HEK293 (cell line): ENCODE results near the gene CHCHD1.

Experiments
- CTCF ChIA-PET: fragments of 350-600 bp; formaldehyde crosslinking; extraction: SDS; loops from one replicate; lab custom pipeline; 2021; ENCODE audit warnings: antibody characterized with exemption; lab: Yijun Ruan, JAX
- POLR2A ChIA-PET: fragments of 300-600 bp; formaldehyde crosslinking; extraction: SDS; loops from one replicate; lab custom pipeline; 2020; ENCODE audit warnings: antibody characterized with exemption, inconsistent platforms; lab: Yijun Ruan, JAX
- H3K27ac ChIP-seq: fragments of 200-500 bp; sonication (Bioruptor generic); 2 replicates; pipeline ENCODE4 v1.5.1; 2014; ENCODE audit warnings: low read depth, low read length, control low read depth, inconsistent platforms; ENCODE audit errors: extremely low read depth
- H3K36me3 ChIP-seq, 2 experiments: fragments of 200-500 bp in 1 of 2; sonication (Bioruptor generic) in 1 of 2; 1 replicate in 1 of 2; 2 replicates in 1 of 2; pipeline ENCODE4 v1.5.1; 2014 to 2017; ENCODE audit warnings: inconsistent platforms in 2 of 2, low read length in 2 of 2; ENCODE audit not compliant: control insufficient read depth in 2 of 2, insufficient read depth in 1 of 2
- H3K4me1 ChIP-seq: fragments of 200-500 bp; sonication (Bioruptor generic); 2 replicates; pipeline ENCODE4 v1.5.1; 2014; ENCODE audit warnings: mild to moderate bottlenecking, low read length, inconsistent platforms; ENCODE audit not compliant: control insufficient read depth, insufficient read depth
- H3K4me3 ChIP-seq: 2 replicates; pipeline ENCODE4 v1.5.1; 2011; ENCODE audit warnings: low read depth, mild to moderate bottlenecking, control low read depth, low read length, moderate library complexity
- H3K9me3 ChIP-seq: fragments of 200-500 bp; sonication (Bioruptor generic); 2 replicates; pipeline ENCODE4 v1.5.1; 2014; ENCODE audit warnings: low read depth, low read length, inconsistent platforms; ENCODE audit not compliant: control insufficient read depth, insufficient read depth
- FEZF1 ChIP-seq: fragments of 450-650 bp; formaldehyde crosslinking; IDR thresholded peaks from 2 replicates; pipeline ENCODE4 v1.5.1; 2016; ENCODE audit warnings: missing biosample characterization, missing genetic modification characterization
- HOXD13 ChIP-seq: sonication (generic); formaldehyde crosslinking; IDR thresholded peaks from 2 replicates; pipeline ENCODE4 v1.8.0; 2022; ENCODE audit warnings: missing genetic modification reagents, borderline replicate concordance
- KLF8 ChIP-seq: fragments of 450-650 bp; formaldehyde crosslinking; IDR thresholded peaks from 2 replicates; pipeline ENCODE4 v1.5.1; 2016; ENCODE audit warnings: missing biosample characterization, missing genetic modification characterization
- MZF1 ChIP-seq: fragments of 450-650 bp; formaldehyde crosslinking; IDR thresholded peaks from 2 replicates; pipeline ENCODE4 v1.5.1; 2017; ENCODE audit warnings: missing biosample characterization, missing genetic modification characterization, borderline replicate concordance
- OSR2 ChIP-seq: fragments of 450-650 bp; formaldehyde crosslinking; IDR thresholded peaks from 2 replicates; pipeline ENCODE4 v1.5.1; 2016; ENCODE audit warnings: missing biosample characterization, missing genetic modification characterization
- SP2 ChIP-seq: fragments of 450-650 bp; formaldehyde crosslinking; IDR thresholded peaks from 2 replicates; pipeline ENCODE4 v1.5.1; 2016; ENCODE audit warnings: missing biosample characterization, missing genetic modification characterization
- ZBTB17 ChIP-seq: fragments of 450-650 bp; formaldehyde crosslinking; IDR thresholded peaks from 2 replicates; pipeline ENCODE4 v1.5.1; 2016; ENCODE audit warnings: missing biosample characterization, missing genetic modification characterization
- ZNF10 ChIP-seq: fragments of 450-650 bp; formaldehyde crosslinking; IDR thresholded peaks from 2 replicates; pipeline ENCODE4 v1.5.1; 2017; ENCODE audit warnings: missing biosample characterization, missing genetic modification characterization
- ZNF121 ChIP-seq: fragments of 450-650 bp; formaldehyde crosslinking; IDR thresholded peaks from 2 replicates; pipeline ENCODE4 v1.5.1; 2016; ENCODE audit warnings: missing biosample characterization, missing genetic modification characterization
- ZNF521 ChIP-seq: fragments of 450-650 bp; formaldehyde crosslinking; IDR thresholded peaks from 2 replicates; pipeline ENCODE4 v1.5.1; 2017; ENCODE audit warnings: missing biosample characterization, mild to moderate bottlenecking, missing genetic modification characterization
- TF ChIP-seq, protein P1 (sequence below): fragments of 450-650 bp; formaldehyde crosslinking; IDR thresholded peaks from 2 replicates; pipeline ENCODE4 v1.5.1; 2016; ENCODE audit warnings: missing biosample characterization, missing genetic modification characterization
- TF ChIP-seq, protein P2 (sequence below): fragments of 450-650 bp; formaldehyde crosslinking; IDR thresholded peaks from 2 replicates; pipeline ENCODE4 v1.5.0; 2017; ENCODE audit warnings: missing biosample characterization, missing genetic modification characterization, borderline replicate concordance
- TF ChIP-seq, protein P3 (sequence below): fragments of 450-650 bp; formaldehyde crosslinking; IDR thresholded peaks from 2 replicates; pipeline ENCODE4 v1.5.1; 2016; ENCODE audit warnings: missing biosample characterization, missing genetic modification characterization
- TF ChIP-seq, protein P4 (sequence below): fragments of 450-650 bp; formaldehyde crosslinking; IDR thresholded peaks from 2 replicates; pipeline ENCODE4 v1.5.1; 2016; ENCODE audit warnings: missing biosample characterization, missing genetic modification characterization
- TF ChIP-seq, protein P5 (sequence below): fragments of 450-650 bp; formaldehyde crosslinking; IDR thresholded peaks from 2 replicates; pipeline ENCODE4 v1.5.1; 2016; ENCODE audit warnings: missing biosample characterization, missing genetic modification characterization

CHCHD1 gene

DNA sequence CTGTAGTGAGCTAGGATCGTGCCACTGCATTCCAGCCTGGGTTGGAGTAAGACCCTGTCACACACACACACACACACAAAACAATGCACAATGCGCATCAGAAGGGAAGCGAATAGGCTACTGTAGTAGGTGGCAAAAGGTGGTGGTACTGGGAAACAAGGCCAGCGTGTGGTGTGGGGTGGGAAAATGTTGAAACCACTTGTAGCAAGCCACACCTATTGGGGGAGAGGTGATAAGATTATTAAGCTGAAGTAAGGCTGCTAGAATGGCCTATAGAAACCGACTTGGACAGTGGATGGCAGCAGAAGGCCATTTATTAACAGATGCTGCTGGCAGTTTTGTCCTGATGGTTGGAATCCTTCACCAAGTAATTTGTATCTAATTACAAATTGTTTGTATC lies 7.2 kb upstream of the CHCHD1 start (continued):
- peak; percentile 79; the same call in 1 of the 2 replicates for TF ChIP-seq ZNF10 (tag by site-specific recombination)
- peak; percentile 29; the same call in 1 of the 2 replicates for TF ChIP-seq OSR2 (tag by site-specific recombination)
- TF ChIP-seq, protein P1, sequence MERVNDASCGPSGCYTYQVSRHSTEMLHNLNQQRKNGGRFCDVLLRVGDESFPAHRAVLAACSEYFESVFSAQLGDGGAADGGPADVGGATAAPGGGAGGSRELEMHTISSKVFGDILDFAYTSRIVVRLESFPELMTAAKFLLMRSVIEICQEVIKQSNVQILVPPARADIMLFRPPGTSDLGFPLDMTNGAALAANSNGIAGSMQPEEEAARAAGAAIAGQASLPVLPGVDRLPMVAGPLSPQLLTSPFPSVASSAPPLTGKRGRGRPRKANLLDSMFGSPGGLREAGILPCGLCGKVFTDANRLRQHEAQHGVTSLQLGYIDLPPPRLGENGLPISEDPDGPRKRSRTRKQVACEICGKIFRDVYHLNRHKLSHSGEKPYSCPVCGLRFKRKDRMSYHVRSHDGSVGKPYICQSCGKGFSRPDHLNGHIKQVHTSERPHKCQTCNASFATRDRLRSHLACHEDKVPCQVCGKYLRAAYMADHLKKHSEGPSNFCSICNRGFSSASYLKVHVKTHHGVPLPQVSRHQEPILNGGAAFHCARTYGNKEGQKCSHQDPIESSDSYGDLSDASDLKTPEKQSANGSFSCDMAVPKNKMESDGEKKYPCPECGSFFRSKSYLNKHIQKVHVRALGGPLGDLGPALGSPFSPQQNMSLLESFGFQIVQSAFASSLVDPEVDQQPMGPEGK (tag by site-specific recombination), result 0 out of 2 replicates have a peak, but pooled peaks have one; percentile 44
- no peak for TF ChIP-seq HOXD13 (CRISPR knock-in tag)
- 0 out of 2 replicates have a peak, but pooled peaks have one; percentile 37 for TF ChIP-seq KLF8 (tag by site-specific recombination)
- TF ChIP-seq, protein P2, sequence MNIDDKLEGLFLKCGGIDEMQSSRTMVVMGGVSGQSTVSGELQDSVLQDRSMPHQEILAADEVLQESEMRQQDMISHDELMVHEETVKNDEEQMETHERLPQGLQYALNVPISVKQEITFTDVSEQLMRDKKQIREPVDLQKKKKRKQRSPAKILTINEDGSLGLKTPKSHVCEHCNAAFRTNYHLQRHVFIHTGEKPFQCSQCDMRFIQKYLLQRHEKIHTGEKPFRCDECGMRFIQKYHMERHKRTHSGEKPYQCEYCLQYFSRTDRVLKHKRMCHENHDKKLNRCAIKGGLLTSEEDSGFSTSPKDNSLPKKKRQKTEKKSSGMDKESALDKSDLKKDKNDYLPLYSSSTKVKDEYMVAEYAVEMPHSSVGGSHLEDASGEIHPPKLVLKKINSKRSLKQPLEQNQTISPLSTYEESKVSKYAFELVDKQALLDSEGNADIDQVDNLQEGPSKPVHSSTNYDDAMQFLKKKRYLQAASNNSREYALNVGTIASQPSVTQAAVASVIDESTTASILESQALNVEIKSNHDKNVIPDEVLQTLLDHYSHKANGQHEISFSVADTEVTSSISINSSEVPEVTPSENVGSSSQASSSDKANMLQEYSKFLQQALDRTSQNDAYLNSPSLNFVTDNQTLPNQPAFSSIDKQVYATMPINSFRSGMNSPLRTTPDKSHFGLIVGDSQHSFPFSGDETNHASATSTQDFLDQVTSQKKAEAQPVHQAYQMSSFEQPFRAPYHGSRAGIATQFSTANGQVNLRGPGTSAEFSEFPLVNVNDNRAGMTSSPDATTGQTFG (tag by site-specific recombination), result no peak
- TF ChIP-seq, protein P3, sequence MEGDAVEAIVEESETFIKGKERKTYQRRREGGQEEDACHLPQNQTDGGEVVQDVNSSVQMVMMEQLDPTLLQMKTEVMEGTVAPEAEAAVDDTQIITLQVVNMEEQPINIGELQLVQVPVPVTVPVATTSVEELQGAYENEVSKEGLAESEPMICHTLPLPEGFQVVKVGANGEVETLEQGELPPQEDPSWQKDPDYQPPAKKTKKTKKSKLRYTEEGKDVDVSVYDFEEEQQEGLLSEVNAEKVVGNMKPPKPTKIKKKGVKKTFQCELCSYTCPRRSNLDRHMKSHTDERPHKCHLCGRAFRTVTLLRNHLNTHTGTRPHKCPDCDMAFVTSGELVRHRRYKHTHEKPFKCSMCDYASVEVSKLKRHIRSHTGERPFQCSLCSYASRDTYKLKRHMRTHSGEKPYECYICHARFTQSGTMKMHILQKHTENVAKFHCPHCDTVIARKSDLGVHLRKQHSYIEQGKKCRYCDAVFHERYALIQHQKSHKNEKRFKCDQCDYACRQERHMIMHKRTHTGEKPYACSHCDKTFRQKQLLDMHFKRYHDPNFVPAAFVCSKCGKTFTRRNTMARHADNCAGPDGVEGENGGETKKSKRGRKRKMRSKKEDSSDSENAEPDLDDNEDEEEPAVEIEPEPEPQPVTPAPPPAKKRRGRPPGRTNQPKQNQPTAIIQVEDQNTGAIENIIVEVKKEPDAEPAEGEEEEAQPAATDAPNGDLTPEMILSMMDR (tag by site-specific recombination), result peak; percentile 32; the same call in 1 of the 2 replicates
- peak; percentile 39; the same call in 1 of the 2 replicates for TF ChIP-seq ZBTB17 (tag by site-specific recombination)
- TF ChIP-seq SP2 (tag by site-specific recombination), result 0 out of 2 replicates have a peak, but pooled peaks have one; percentile 8
- TF ChIP-seq, all 188 proteins: peak for 12

DNA sequence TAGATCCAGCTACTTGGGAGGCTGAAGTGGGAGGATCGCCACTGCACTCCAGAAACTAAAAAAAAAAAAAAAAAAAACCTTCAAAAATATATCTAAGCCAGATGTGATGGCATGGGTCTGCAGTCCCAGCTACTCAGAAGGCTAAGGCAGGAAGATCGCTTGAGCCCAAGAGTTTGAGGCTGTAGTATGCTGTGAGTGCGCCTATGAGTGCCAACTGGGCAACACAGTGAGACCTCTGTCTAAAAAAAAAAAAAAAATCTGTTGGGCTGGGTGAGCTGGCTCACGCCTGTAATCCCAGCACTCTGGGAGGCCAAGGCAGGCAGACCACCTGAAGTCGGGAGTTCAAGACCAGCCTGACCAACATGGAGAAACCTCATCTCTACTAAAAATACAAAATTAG lies 2.8 kb upstream of the CHCHD1 start:
- Histone ChIP-seq H3K4me1 (peaks cover 7% of the 10 kb centered on the region; the same call in 1 of the 2 replicates), H3K27ac (no peak overlapping the region), H3K36me3 (peaks cover 37 to 55% of the 10 kb centered on the region in 2 experiments), H3K4me3 (no peak overlapping the region), H3K9me3 (no peaks in the 10 kb centered on the region)
- ChIA-PET POLR2A (interaction anchor here (0.6 to 1.3 kb wide), 4 partner anchors 31 to 532 kb away, joined by 3 to 4 read pairs (median 4); partner anchors contain the start of gene DNAJC9), CTCF (interaction anchor here (0.7 to 2.5 kb wide), 3 partner anchors 16 to 101 kb away, joined by 3 to 13 read pairs (median 5); no protein-coding TSS in a partner anchor)
- TF ChIP-seq, protein P4, sequence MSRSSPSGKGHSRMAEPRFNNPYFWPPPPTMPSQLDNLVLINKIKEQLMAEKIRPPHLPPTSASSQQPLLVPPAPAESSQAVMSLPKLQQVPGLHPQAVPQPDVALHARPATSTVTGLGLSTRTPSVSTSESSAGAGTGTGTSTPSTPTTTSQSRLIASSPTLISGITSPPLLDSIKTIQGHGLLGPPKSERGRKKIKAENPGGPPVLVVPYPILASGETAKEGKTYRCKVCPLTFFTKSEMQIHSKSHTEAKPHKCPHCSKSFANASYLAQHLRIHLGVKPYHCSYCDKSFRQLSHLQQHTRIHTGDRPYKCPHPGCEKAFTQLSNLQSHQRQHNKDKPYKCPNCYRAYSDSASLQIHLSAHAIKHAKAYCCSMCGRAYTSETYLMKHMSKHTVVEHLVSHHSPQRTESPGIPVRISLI, result 0 out of 2 replicates have a peak, but pooled peaks have one; percentile 42
- TF ChIP-seq MZF1, result no peak
- TF ChIP-seq ZNF121 (tag by site-specific recombination), result peak; percentile 76

DNA sequence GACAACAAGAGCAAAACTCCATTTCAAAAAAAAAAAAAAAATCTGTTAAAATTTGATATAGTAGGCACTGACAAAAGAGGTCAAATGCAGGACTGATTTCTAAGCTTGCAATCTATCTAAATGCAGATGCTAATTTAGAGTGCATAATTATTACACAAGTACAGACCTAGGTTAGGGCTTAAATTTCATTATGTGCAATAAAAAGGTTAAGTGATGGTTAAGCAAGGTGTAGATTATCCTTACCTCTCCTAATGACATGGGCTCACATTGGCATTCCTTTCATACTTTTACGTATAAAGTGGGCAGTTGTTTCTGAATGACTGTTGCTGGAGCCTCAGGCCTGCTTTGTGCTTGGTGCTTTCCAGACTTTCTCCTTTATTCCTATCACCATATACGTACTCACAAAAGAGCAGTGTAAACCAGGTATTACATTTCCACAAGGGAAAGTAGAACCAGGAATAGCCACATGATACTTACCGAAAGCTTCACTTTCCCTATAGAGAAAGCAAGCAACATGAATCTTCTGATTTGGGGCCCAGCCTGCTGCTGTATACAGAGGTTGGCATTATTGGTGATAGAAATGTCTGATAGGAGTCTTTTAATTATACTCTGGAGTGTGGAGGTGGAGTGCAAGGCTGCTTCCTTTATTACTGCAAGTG lies 2.2 kb upstream of the CHCHD1 start:
- H3K27ac ChIP-seq, result no peak overlapping the region; the same call in 1 of the 2 replicates
- POLR2A ChIA-PET, result interaction anchor here (0.6 to 5.1 kb wide), 7 partner anchors 8 to 533 kb away, joined by 3 to 60 read pairs (median 4); partner anchors contain the start of genes DNAJC9 and SEC24C
- peaks cover 37 to 50% of the 10 kb centered on the region in 2 experiments for H3K36me3 ChIP-seq
- no peak overlapping the region for H3K4me3 ChIP-seq
- H3K4me1 ChIP-seq, result peaks cover 8% of the 10 kb centered on the region; the same call in 1 of the 2 replicates
- CTCF ChIA-PET, result interaction anchor here (0.7 to 2.5 kb wide), 4 partner anchors 16 to 249 kb away, joined by 3 to 13 read pairs (median 4); no protein-coding TSS in a partner anchor
- no peaks in the 10 kb centered on the region for H3K9me3 ChIP-seq
- no peak for TF ChIP-seq ZNF521 (tag by site-specific recombination)
- 0 out of 2 replicates have a peak, but pooled peaks have one; percentile 11 for TF ChIP-seq FEZF1 (tag by site-specific recombination)
- TF ChIP-seq, protein P5, sequence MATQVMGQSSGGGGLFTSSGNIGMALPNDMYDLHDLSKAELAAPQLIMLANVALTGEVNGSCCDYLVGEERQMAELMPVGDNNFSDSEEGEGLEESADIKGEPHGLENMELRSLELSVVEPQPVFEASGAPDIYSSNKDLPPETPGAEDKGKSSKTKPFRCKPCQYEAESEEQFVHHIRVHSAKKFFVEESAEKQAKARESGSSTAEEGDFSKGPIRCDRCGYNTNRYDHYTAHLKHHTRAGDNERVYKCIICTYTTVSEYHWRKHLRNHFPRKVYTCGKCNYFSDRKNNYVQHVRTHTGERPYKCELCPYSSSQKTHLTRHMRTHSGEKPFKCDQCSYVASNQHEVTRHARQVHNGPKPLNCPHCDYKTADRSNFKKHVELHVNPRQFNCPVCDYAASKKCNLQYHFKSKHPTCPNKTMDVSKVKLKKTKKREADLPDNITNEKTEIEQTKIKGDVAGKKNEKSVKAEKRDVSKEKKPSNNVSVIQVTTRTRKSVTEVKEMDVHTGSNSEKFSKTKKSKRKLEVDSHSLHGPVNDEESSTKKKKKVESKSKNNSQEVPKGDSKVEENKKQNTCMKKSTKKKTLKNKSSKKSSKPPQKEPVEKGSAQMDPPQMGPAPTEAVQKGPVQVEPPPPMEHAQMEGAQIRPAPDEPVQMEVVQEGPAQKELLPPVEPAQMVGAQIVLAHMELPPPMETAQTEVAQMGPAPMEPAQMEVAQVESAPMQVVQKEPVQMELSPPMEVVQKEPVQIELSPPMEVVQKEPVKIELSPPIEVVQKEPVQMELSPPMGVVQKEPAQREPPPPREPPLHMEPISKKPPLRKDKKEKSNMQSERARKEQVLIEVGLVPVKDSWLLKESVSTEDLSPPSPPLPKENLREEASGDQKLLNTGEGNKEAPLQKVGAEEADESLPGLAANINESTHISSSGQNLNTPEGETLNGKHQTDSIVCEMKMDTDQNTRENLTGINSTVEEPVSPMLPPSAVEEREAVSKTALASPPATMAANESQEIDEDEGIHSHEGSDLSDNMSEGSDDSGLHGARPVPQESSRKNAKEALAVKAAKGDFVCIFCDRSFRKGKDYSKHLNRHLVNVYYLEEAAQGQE (tag by site-specific recombination), result no peak
